Suprapubic skin (tissue), 4 donors: Measurements from ENCODE around the gene JDP2. TPM values are rescaled to one million over a fixed set of nuclear protein-coding genes. Genes with fewer than 3 reads are reported as not detected.

Experiments
- DNase-seq, 2 donors: peaks; one replicate each; pipeline ENCODE4 v3.0.0-alpha.2; 2019; ENCODE audit warnings: low spot score in 2 of 2
- H3K27ac ChIP-seq: fragments of 200-600 bp; sonication (generic); one replicate; pipeline ENCODE4 v1.5.1; 2019
- H3K27me3 ChIP-seq: fragments of 200-600 bp; sonication (generic); one replicate; pipeline ENCODE4 v1.5.1; 2019
- H3K36me3 ChIP-seq: fragments of 200-600 bp; sonication (generic); one replicate; pipeline ENCODE4 v1.5.1; 2019
- H3K4me1 ChIP-seq: fragments of 200-600 bp; sonication (generic); one replicate; pipeline ENCODE4 v1.5.1; 2019
- H3K4me3 ChIP-seq: fragments of 200-600 bp; sonication (generic); one replicate; pipeline ENCODE4 v1.5.1; 2019; ENCODE audit warnings: mild to moderate bottlenecking
- H3K9me3 ChIP-seq: fragments of 200-600 bp; sonication (generic); one replicate; pipeline ENCODE4 v1.5.1; 2019
- EP300 ChIP-seq: sonication (generic); formaldehyde crosslinking; IDR thresholded peaks from one replicate; pipeline ENCODE4 v1.6.1; 2017; ENCODE audit warnings: antibody characterized with exemption
- POLR2A ChIP-seq, 2 donors: fragments of 450-650 bp; IDR thresholded peaks; one replicate each; pipeline ENCODE4 v1.6.1; 2017; ENCODE audit warnings: antibody characterized with exemption in 2 of 2, mild to moderate bottlenecking in 2 of 2, moderate library complexity in 2 of 2
- POLR2AphosphoS5 ChIP-seq, 3 donors: sonication (generic); formaldehyde crosslinking; IDR thresholded peaks; one replicate each; pipeline ENCODE4 v1.6.1; 2017; ENCODE audit warnings: antibody characterized with exemption in 3 of 3
- WGBS: methylation state at CpG from one replicate; pipeline ENCODE4 v1.1.5; 2018; 5-methylcytosine and 5-hydroxymethylcytosine counted together
- total RNA-seq, 4 donors: library from RNA; depleted of rRNA; stranded (reverse); fragments of >200 nt; gene quantifications; one replicate each; pipeline ENCODE4 v1.1.0, GENCODE V29; 2016
- TF ChIP-seq, protein P1 (sequence below), 2 donors: fragments of 200-600 bp in 1 of 2; fragments of 450-650 bp in 1 of 2; sonication (generic) in 1 of 2; IDR thresholded peaks; one replicate each; pipeline ENCODE4 v1.5.1; 2016 to 2019; ENCODE audit warnings: antibody characterized with exemption in 2 of 2, mild to moderate bottlenecking in 1 of 2, moderate library complexity in 1 of 2

JDP2 gene
- total RNA-seq, 4 donors from 2014 or later, result 36.0 to 72.7 (median 50.4) TPM

DNA sequence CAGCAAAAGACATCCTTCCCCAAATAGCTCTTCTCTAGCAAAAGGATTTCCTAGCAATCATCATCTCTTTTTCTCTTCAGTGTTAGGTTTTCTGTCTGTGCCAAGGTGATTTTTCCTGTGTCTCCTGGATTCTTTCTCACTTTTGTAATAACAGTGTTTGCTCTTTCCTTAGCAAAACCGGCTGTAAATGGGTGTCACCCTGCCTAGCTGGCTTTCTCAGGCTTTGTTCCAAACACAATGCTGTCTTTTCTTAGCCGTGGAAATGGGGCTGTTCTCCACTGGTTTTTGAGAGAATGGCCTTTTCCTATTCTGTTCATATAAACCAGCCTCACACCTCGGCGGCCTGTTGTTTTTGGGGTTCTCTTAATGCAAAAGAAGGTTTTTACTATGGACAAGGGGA, 21.9 kb downstream of the JDP2 start:
- H3K36me3 ChIP-seq, result peaks cover 6% of the 10 kb centered on the region
- H3K27ac ChIP-seq, result peak overlapping the region; percentile 73
- DNase-seq, result peak in 1 of 2 donors; percentile 60
- no peaks in the 10 kb centered on the region for H3K27me3 ChIP-seq
- WGBS, result 27% methylated on average over 4 of the region's 4 CpGs
- TF ChIP-seq EP300 (no peak), POLR2AphosphoS5 (IDR thresholded peaks at IDR 0.05) (no peak), POLR2A (IDR thresholded peaks at IDR 0.05) (no peak)
- TF ChIP-seq, protein P1, sequence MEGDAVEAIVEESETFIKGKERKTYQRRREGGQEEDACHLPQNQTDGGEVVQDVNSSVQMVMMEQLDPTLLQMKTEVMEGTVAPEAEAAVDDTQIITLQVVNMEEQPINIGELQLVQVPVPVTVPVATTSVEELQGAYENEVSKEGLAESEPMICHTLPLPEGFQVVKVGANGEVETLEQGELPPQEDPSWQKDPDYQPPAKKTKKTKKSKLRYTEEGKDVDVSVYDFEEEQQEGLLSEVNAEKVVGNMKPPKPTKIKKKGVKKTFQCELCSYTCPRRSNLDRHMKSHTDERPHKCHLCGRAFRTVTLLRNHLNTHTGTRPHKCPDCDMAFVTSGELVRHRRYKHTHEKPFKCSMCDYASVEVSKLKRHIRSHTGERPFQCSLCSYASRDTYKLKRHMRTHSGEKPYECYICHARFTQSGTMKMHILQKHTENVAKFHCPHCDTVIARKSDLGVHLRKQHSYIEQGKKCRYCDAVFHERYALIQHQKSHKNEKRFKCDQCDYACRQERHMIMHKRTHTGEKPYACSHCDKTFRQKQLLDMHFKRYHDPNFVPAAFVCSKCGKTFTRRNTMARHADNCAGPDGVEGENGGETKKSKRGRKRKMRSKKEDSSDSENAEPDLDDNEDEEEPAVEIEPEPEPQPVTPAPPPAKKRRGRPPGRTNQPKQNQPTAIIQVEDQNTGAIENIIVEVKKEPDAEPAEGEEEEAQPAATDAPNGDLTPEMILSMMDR (IDR thresholded peaks at IDR 0.05), result no peak
- H3K4me1 ChIP-seq, result peaks cover 81% of the 10 kb centered on the region
- H3K4me3 ChIP-seq, result no peak overlapping the region
- no peaks in the 10 kb centered on the region for H3K9me3 ChIP-seq

DNA sequence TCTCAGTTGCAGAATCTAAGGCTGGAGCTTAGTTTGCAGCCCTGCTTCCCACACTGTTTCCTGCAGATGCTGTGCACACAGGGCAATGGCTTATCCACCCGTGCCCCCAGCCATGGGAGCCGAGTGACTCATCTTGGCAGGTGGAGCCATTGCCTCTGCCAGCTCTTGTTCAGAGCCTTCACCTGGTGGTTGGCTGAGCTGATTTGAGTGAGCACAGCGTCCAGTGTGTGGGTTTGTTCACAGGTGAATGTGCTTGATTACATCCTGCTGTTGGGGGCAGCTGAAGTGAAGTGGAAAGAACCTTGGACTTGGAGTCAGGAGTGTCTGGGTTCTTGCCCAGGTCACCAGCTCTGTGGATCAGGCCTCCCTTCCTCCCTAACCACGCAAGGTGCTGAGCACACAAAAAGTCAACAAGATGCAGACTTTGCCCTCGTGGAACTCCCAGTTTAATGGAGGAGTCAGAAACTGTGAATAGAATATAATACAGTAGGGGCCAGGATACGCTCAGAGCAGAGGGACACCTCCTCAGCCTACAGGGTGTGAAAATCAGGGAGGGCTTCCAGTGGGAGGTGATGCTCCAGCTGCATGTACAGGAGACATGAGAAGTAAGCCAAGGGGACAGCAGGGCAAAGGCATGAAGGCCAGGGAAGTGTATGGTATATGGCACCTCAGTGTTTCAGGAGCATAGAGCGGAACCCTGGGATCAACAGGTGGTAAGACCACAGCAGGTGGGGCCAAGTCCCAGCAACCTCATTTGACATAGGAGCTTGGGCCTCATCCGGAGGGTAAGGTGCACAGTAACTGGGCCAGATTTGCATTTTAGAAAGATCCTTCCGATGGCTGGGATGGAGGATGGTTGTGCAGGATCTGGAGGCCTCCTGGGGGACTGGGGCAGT, 22.8 kb downstream of the JDP2 start:
- WGBS, result 43% methylated on average over 9 of the region's 9 CpGs
- H3K27me3 ChIP-seq, result no peaks in the 10 kb centered on the region
- TF ChIP-seq EP300 (no peak), POLR2AphosphoS5 (IDR thresholded peaks at IDR 0.05) (peak in 2 of 3 donors; percentile 32 to 75)
- peaks cover 90% of the 10 kb centered on the region for H3K4me1 ChIP-seq
- peak in 1 of 2 donors; percentile 86 for DNase-seq
- H3K4me3 ChIP-seq, result no peak overlapping the region
- no peaks in the 10 kb centered on the region for H3K9me3 ChIP-seq
- peak overlapping the region; percentile 73 for H3K27ac ChIP-seq
- H3K36me3 ChIP-seq, result no peaks in the 10 kb centered on the region

DNA sequence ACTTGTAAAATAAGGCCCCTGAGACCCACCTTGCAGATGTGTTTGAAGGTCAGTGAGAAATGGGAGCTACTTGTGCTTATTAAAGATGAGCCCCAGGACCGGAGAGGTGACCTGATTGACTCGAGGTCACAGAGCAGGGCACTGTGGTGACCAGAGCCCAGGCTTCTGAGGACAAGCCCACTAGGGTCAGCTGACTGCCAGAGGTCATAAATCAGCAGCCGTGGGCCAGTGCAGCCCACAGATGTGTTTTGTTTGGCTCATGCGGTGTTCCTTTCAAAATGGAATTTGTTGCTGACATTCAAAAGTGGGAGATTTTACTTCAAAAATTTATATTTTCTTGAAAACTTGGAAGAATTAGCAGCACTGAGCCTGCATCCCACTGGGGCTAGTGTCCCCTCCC, 24.5 kb downstream of the JDP2 start:
- TF ChIP-seq EP300 (no peak), POLR2A (IDR thresholded peaks at IDR 0.05) (no peak), POLR2AphosphoS5 (IDR thresholded peaks at IDR 0.05) (no peak)
- TF ChIP-seq, protein P1 (IDR thresholded peaks at IDR 0.05), result no peak
- Histone ChIP-seq H3K9me3 (no peaks in the 10 kb centered on the region), H3K36me3 (no peaks in the 10 kb centered on the region), H3K27me3 (no peaks in the 10 kb centered on the region), H3K4me1 (peaks cover 96% of the 10 kb centered on the region), H3K27ac (peak overlapping the region; percentile 78), H3K4me3 (no peak overlapping the region)
- no peak for DNase-seq
- WGBS, result 26% methylated on average over 4 of the region's 4 CpGs

DNA sequence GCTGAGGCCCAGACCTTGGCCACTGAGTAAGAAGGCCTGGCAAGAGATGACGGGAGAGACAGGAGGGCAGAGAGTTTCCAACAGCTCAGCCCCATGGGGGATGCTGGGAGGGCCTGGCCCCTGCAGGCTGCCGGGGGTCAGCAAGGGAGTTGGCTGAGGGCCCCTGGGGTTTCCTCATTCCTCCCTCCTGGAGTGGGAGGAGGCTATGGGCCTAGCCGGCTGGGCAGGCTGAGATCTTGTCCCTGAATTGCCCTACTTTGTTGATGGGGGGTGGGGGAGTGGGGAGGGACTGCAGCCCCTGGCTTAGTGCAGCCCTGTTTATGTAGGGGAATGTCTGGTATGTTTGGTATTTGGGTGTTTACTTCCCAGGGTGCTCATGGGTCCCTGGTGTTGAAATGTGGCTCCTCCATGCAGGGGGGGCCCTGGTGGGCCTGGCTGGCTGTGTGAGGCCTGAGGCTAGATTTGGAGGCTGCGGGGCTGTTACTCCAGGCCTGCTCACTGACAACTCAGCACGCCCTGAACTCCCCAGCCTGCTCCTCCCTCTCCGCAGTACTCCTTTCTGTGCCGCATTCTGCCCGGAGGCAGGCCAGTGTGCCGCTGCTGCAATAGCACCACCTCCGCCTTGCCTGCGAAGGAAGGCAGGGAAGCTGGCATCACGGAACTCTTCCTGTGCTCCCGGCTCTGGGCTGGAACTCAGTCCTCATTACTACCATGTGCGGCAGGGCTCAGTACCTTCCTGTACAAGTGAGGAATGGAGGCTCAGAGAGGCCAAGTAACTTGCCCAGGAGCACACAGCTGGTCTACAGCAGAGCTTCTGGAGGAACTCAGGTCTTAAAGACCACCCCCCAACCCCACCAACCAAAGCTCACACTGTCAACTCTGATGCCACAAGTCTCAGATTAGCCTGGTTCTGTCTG, 25.3 kb downstream of the JDP2 start:
- H3K4me1 ChIP-seq, result peaks cover 89% of the 10 kb centered on the region
- peaks cover 3% of the 10 kb centered on the region for H3K36me3 ChIP-seq
- H3K4me3 ChIP-seq, result no peak overlapping the region
- WGBS, result 2% methylated on average over 8 of the region's 14 CpGs
- DNase-seq, result peak in 1 of 2 donors; percentile 89
- TF ChIP-seq POLR2A (IDR thresholded peaks at IDR 0.05) (peak in 1 of 2 donors; percentile 15), POLR2AphosphoS5 (IDR thresholded peaks at IDR 0.05) (peak in 1 of 3 donors; percentile 69), EP300 (no peak)
- TF ChIP-seq, protein P1 (IDR thresholded peaks at IDR 0.05), result no peak
- H3K27ac ChIP-seq, result peak overlapping the region; percentile 78
- no peaks in the 10 kb centered on the region for H3K27me3 ChIP-seq
- no peaks in the 10 kb centered on the region for H3K9me3 ChIP-seq

DNA sequence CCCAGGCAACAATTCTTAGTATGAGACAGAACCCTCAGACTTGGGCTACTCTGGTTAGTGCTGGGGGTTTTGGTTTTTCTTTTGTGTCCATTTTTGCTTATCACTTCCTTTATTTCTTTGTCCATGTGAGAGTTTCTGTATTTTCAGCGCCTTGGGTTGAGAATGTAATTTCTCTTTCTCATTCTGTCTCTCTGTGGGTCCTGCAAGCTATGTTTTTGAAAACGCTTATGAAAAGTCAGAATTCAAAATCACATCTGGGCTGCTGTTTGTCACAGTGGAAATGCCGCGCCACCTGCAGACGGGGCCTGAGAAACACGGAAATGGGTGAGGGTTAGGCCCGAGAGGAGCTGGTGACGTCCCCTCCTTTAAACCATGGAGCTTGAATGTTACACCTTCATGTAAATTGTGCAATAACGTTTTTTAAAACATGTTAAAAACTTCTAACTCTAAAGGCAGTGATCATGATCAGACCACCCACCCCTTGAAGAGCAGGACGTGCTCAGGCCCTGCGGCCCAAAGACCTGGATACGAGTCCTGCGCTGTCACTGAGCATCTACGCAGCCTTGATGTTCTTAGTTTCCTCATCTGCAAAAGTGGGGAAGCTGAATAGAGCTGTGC, 26.1 kb downstream of the JDP2 start:
- H3K4me1 ChIP-seq, result peaks cover 86% of the 10 kb centered on the region
- no peaks in the 10 kb centered on the region for H3K27me3 ChIP-seq
- peaks cover 3% of the 10 kb centered on the region for H3K36me3 ChIP-seq
- peak overlapping the region; percentile 78 for H3K27ac ChIP-seq
- H3K9me3 ChIP-seq, result no peaks in the 10 kb centered on the region
- TF ChIP-seq EP300, result no peak
- TF ChIP-seq POLR2A (IDR thresholded peaks at IDR 0.05), result no peak
- TF ChIP-seq POLR2AphosphoS5 (IDR thresholded peaks at IDR 0.05), result no peak
- TF ChIP-seq, protein P1 (IDR thresholded peaks at IDR 0.05), result no peak
- DNase-seq, result no peak
- 80% methylated on average over 14 of the region's 14 CpGs for WGBS
- H3K4me3 ChIP-seq, result no peak overlapping the region
